Astrocyte of the cerebellum (primary cell): ENCODE results near the gene RBP3.

Source experiments
- DNase-seq: peaks from one replicate; pipeline ENCODE4 v3.0.0-alpha.2; 2011; ENCODE audit warnings: low read depth
- H3K4me3 ChIP-seq: 2 replicates; pipeline ENCODE4 v1.5.1; 2011; ENCODE audit warnings: mild to moderate bottlenecking, low read depth, low read length, moderate library complexity
- in situ Hi-C: cut with HindIII; loops from 2 replicates; pipeline ENCODE4 v1.10.0; 2017; ENCODE audit warnings: low sequenced_read_pairs
- TF ChIP-seq, protein P1 (sequence below): IDR thresholded peaks from 2 replicates; pipeline ENCODE4 v1.5.1; 2012; ENCODE audit warnings: low read length, low read depth, moderate library complexity, mild to moderate bottlenecking; ENCODE audit errors: missing control alignments

Gene RBP3

GRCh38 chr10:47316131-47316530 is 32.0 kb upstream of the RBP3 start:
- DNase-seq = no peak
- no peak overlapping the region for H3K4me3 ChIP-seq
- TF ChIP-seq, protein P1, sequence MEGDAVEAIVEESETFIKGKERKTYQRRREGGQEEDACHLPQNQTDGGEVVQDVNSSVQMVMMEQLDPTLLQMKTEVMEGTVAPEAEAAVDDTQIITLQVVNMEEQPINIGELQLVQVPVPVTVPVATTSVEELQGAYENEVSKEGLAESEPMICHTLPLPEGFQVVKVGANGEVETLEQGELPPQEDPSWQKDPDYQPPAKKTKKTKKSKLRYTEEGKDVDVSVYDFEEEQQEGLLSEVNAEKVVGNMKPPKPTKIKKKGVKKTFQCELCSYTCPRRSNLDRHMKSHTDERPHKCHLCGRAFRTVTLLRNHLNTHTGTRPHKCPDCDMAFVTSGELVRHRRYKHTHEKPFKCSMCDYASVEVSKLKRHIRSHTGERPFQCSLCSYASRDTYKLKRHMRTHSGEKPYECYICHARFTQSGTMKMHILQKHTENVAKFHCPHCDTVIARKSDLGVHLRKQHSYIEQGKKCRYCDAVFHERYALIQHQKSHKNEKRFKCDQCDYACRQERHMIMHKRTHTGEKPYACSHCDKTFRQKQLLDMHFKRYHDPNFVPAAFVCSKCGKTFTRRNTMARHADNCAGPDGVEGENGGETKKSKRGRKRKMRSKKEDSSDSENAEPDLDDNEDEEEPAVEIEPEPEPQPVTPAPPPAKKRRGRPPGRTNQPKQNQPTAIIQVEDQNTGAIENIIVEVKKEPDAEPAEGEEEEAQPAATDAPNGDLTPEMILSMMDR = no peak
- in situ Hi-C loops = no loop called here

DNA sequence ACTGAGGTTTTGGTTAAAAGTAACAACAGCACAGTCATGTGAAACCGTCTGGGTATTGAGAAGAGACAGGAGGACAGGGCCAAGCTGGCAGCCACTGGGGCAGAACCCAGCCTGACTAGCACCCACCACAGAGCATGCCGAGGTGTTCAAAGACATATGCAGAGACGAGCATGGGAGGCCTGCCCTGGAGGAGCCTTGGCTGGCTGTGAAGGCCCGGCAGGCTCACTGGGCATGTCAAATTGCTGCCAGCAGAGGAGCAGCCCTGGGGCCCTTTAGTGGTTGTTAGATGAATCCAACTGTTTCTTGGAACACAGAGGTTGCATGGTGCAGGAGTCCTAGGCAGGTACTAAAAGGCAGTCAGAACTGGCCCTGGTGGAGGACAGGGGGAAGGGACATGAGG is 30.9 kb upstream of the RBP3 start:
- TF ChIP-seq, protein P1 = no peak
- in situ Hi-C loops = no loop called here

GRCh38 chr10:47318706-47319105 is 29.5 kb upstream of the RBP3 start:
- DNase-seq = no peak
- in situ Hi-C loops = no loop called here
- TF ChIP-seq, protein P1 = no peak
- H3K4me3 ChIP-seq = no peak overlapping the region

More for the DNA sequence above, 30.9 kb upstream of the RBP3 start:
- DNase-seq = no peak
- H3K4me3 ChIP-seq = no peak overlapping the region

DNA sequence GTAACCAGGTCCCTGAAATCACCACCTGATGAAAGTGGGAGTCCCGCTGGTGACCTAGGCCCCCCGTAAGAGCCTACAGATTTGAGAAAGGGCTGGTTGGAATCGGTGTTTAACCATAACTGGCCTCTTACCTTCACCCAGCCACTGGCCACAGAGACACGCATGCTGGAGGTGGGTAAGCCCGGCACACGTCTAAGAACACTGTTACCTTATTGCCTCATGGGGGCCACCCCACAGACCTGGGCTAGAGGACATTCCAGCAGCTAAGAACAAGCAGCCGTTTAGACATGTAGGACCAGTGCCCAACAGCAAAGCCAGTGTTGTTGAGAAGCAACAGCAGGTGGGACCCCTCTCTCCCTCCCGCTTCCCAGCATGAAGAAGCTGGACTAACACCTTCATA is 28.4 kb upstream of the RBP3 start:
- DNase-seq = no peak
- TF ChIP-seq, protein P1 = no peak
- in situ Hi-C loops = no loop called here
- no peak overlapping the region for H3K4me3 ChIP-seq

DNA sequence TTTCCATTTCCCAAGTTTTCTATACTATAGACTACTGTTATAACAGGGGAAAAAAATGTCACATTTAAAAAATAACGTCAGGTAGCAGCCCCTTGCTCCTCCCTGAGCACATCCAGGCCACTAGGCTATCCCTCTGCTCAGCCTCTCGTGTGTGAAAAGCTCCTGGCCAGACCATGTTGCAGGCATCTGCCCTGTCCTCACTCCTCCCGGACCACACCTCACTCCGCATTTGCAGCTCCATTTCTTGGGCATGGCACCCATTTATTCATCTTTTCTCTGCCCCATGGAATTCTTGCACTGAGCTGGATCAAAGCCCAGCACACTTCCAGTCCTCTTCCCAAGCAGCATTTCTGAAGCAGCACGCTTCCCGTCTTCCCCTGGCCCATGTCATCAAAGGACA is 27.4 kb upstream of the RBP3 start:
- DNase-seq = no peak
- TF ChIP-seq, protein P1 = no peak
- in situ Hi-C loops = no loop called here
- no peak overlapping the region for H3K4me3 ChIP-seq

DNA sequence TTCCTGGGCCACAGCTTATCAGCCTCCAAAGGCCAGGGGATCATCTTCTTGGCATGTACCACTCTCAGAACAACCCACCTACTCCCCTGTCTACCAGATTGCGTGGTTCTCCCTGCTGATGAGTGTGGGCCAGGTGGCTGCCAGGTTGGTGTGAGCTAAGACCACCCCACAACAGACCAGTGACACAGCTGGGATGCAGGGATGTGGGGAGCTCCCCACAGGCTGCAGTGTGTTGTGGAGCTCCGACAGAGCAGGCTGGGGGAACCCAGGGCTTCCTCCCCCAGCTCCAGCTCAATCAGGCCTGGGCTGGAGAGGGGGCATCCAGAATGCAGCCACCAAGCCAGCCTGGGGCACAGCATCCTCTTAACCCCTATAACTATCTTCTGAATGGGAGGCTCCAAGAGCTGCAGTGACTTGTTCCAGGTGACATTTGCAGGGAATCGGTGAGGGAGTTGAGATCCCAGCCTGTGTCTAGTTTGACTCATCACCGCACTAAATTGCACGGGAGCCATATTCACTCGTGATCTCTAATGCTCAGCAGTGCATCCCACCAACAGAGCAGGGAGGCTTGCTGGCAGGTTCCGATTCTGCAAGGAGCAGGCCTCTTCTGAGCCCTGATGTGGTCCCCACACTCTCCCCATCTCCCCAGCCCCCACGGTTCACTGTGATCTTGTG is 26.5 kb upstream of the RBP3 start:
- H3K4me3 ChIP-seq = no peak overlapping the region
- in situ Hi-C loops = no loop called here
- no peak for DNase-seq
- TF ChIP-seq, protein P1 = no peak
